NCI-H748 treated with DMSO at 0.1 percent for 48 hours (cell line): Measurements from ENCODE around the gene NLN.
A peak's percentile ranks its signal among the peaks of the same experiment; 100 is the strongest.
"Not testable (repeated sequence)": the region's sequence is repeated elsewhere in the genome, so short reads cannot be mapped to it uniquely, and the experiment has no call there.

Source experiments
- DNase-seq: peaks from one replicate; lab custom pipeline; 2025; lab: John Stamatoyannopoulos, UW

The NLN gene

GRCh38 chr5:65732046-65732445 is 10.0 kb downstream of the NLN start:
- DNase-seq, result not testable (repeated sequence)

GRCh38 chr5:65734196-65734775 is 12.3 kb downstream of the NLN start:
- DNase-seq, result not testable (repeated sequence)

- no peak for DNase-seq
Measured at GRCh38 chr5:65734921-65735320, 12.9 kb downstream of the NLN start.

GRCh38 chr5:65736011-65736410 is 14.0 kb downstream of the NLN start:
- no peak for DNase-seq

- DNase-seq, result no peak
Measured at GRCh38 chr5:65737842-65738241, 15.8 kb downstream of the NLN start.

- no peak for DNase-seq
Measured at GRCh38 chr5:65738305-65738704, 16.3 kb downstream of the NLN start.

- DNase-seq, result no peak
Measured at GRCh38 chr5:65739162-65739561, 17.2 kb downstream of the NLN start.

- peak; percentile 15 for DNase-seq
Measured at GRCh38 chr5:65742565-65743231, 20.7 kb downstream of the NLN start.

- no peak for DNase-seq
Measured at GRCh38 chr5:65749221-65749844, 27.3 kb downstream of the NLN start.

GRCh38 chr5:65749956-65750355 is 28.0 kb downstream of the NLN start:
- no peak for DNase-seq

GRCh38 chr5:65750938-65751337 is 28.9 kb downstream of the NLN start:
- DNase-seq, result no peak

- DNase-seq, result no peak
Measured at GRCh38 chr5:65753189-65753588, 31.2 kb downstream of the NLN start.

- DNase-seq, result no peak
Measured at GRCh38 chr5:65758546-65759144, 36.6 kb downstream of the NLN start.

GRCh38 chr5:65760504-65761275 is 38.7 kb downstream of the NLN start:
- no peak for DNase-seq

GRCh38 chr5:65762234-65762633 is 40.2 kb downstream of the NLN start:
- DNase-seq, result no peak

GRCh38 chr5:65765582-65765981 is 43.6 kb downstream of the NLN start:
- DNase-seq, result no peak

- no peak for DNase-seq
Measured at GRCh38 chr5:65766175-65766574, 44.2 kb downstream of the NLN start.

- DNase-seq, result no peak
Measured at GRCh38 chr5:65766781-65767180, 44.8 kb downstream of the NLN start.

- DNase-seq, result no peak
Measured at GRCh38 chr5:65767565-65767964, 45.6 kb downstream of the NLN start.

GRCh38 chr5:65768723-65769346 is 46.8 kb downstream of the NLN start:
- no peak for DNase-seq

GRCh38 chr5:65769539-65769938 is 47.5 kb downstream of the NLN start:
- DNase-seq, result no peak

GRCh38 chr5:65771266-65771665 is 49.3 kb downstream of the NLN start:
- no peak for DNase-seq
